Measurements from ENCODE around the gene PACRG.

PACRG gene

DNA sequence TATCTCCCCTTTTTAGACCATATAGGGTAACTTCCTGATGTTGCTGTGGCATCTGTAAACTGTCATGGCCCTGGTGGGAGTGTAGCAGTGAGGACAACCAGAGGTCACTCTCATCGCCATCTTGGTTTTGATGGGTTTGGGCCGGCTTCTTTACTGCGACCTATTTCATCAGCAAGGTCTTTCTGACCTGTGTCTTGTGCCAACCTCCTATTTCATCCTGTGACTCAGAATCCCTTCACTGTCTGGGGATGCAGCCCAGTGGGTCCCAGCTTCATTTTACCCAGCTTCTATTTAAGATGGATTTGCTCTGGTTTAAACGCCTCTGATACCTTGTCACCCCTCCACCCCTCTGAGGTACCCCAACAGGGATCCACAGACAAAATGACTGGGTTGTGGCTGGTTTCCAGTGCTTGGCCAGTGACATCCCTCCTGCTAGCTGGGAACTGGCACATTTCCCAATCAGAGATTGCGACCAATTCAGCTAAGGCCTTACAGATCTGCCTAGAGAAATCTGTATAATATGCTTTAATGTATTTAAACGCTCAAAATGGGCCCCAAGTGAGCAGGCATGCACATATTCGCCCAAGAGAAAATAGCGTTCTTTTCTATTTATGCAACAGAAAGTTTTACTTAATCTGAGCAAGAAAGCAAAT, 371.2 kb downstream of the PACRG start:
- DNase-seq = no peak

DNA sequence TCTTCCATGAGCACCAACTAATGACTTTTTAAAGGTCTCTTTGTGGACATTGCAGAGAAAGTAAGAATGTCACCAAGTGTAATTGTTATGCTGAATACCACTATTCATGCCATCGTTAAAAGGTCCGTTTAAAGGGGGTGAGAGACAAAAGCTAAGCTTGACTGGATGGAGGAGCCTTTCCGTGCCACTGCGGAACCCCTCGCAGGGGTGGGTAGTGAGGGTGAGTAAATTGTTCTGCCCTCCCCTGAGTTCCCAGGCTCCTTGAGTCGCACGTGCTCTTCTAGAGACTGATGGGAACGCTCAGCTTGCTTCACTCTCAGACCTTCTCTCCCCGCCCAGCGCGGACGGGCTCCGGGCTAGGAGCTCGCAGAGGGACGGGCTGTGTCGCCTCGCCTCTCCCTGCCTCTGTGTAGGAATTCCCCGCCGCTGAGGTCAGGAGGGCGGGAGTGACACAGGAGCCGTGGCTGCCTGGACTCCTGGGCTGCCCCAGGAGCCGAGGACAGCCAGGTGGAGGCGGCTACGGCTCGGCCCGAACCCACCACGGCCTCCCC, 371.9 kb downstream of the PACRG start:
- DNase-seq = no peak

DNA sequence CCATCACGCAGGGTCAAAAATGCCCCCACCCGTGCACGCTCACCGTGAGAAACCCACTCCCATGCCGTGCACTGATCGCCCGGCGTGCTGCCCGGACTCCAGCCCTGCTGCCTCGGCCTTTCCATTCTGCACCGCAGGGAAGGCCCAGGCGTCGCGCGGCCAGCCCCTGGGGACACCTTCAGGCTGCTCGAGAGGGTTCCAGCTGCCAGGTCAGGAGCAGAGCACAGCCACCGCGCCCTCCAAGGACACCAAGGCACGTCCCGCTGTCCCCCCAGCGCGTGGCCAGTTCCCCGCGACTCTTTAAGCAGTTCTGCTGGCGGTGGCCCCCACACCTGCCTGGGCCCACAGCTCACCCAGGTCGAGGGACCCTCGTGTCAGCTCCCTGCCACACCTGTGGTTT, 372.5 kb downstream of the PACRG start:
- DNase-seq = no peak

DNA sequence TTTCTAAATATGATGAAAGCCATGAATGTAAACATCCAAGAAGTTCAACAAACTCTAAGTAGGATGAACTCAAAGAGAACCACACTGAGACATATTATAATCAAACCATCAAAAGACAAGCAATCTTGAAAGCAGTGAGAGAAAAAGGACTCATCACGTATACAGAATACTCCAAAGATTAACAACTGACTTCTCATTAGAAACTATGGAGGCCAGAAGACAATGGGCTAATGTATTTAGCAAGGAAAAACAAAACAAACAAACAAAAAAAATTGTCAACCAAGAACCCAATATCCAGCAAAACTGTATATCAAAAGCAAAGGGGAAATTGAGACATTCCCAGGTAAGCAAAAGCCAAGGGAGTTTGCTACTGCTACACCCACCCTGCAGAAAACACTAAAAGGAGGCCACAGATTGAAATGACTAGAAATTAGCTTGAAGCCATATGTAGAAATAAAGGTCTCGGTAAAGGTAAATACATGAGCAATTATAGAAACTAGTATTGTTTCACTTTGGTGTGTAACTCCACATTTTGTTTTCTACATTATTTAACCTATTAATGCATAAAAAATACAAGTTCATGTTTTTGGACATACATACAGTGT, 385.7 kb downstream of the PACRG start:
- DNase-seq = no peak

DNA sequence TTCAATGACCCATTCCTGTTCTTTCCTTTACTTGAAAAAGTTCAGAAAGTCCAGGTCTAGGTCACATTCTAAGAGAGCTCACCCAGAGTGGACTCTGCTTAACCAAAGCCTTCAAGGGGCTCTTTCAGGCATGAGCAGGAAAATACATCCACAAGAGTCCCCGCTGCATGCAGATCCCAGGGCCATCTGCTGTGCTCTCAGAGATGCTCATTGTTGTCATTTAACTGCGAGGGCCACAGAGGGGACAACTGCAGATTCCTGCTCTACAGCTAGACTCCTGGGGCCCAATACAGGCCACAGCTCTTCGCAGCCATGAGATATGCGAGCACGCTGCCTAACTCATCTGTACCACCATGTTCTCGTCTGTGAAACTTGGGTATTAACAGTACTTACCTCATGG, 391.2 kb downstream of the PACRG start:
- no peak for DNase-seq

DNA sequence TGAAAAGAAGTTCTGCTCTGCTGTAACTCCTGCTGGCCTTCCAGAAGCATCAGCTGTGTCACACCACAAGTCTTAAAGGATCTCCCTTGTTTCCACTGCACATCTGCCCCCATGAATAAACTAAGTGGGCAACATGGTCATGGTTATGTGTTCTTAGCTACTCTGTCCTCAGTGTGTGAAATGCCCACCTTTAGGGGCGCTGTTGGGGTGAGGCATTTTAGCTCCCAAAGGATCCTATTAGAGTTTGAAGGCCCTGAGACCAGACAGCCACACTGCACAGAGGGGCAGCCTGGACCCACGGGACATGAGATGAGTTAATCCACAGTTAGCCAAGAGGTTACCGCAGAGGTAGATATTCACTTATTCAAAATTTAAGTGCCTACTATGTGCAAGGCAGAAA, 392.4 kb downstream of the PACRG start:
- DNase-seq = no peak

DNA sequence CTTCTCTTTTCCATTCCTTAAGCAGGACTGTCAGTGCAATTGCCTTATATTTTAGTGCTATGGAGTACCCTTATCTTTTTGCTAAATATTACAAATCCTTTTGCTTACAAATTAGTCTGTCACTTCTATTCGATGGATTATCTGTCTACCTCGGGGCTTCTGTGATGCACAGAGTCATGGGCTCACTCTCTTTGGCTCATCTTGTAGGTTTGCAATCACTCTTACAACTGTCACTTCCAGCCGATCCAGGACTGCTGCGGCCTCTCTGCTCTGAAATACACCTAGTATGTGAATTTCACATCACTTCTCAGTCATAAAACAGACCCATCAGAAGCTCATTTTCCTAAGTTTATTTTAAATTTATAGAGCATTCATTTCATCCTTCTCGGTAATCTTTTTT, 393.5 kb downstream of the PACRG start:
- no peak for DNase-seq

DNA sequence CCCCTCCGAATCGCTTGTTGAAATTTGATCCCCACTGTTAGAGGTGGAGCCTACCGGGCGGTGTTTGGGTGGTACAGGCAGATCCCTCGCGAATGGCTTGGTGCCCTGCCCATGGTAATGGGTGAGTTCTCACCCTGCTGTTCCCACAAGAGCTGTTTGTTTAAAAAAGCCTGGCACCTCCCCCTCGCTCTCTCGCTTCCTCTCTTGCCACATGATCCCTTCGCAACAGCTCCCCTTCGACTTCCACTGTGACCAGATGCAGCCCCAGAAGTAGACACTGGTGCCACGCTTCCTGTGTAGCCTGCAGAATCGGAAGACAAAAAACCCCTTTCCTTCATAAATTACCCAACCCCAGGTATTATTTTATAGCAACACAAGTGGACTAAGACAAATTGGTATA, 394.6 kb downstream of the PACRG start:
- DNase-seq = no peak

DNA sequence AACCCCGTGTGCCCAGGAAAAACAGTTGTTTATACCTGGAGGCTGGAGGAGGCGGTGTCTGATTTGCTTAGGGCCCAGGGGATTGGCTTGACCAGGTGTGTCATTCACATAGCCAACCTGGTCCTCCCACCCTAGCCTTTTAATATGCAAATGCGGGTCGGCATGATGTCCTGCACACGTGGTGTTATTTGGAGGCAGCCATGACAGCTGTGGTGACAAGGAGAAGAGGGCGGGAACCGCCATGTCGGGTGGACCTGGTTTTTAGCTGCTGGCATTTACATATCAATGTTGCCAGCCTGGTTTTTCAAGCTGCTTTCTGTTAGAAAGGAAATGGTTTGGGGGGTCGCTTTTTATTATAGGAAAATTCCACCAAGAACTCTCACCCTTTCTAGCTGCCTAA, 395.3 kb downstream of the PACRG start:
- DNase-seq = no peak

DNA sequence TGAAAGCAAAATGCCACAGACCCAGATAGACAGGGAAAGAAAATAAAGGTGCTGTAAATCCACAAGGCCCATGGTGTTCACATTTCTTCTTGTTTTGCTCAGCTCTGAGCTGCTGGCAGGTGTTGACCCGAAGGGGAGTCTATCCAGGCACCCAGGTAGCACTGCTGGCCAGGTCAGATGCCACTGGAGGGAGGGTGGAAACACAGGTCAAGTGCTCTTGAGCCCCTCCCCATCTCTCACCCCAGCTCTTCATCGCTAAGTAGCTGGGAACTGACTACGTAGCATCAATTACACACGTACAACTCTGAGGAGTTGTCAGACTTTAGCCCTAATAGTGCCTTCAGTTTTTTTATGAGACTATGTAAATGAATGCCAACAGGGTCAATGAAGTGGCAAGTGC, 399.0 kb downstream of the PACRG start:
- DNase-seq = no peak

DNA sequence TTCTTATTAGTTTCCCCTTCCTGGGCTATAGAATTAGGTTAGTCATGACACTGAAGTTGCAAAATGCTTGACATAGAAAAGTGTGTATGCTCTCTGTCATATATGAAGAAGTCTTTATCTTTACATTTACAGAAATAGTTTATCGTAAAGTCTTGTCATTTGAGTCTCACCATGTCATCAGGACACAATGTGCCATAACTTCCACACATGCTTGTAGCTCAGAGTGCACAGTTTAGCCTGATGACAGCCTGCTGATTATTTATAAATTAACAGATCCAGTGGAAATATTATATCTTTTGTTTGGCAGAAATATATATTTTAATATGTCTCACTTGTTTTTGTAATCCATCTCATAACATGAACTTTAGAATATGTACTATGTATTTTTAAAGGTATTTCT, 399.8 kb downstream of the PACRG start:
- no peak for DNase-seq

DNA sequence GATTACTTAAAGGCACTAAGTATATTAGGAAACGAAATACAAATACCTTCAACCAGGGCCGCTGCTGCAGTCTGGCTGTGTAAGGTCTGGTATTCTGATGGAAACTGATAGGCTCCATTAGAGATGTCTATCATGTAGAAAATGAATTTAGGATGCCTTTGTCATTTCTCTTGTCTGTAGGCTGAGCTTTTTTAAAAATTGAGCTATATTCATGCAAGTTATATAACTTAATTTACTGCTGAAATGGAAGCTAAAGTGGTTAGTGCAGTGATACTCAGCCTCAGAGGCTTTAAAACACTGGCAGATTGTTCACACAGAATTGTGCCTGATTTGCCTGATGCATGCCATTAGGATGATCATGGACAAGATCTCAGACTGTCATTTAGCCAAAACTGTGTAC, 400.6 kb downstream of the PACRG start:
- DNase-seq = no peak

DNA sequence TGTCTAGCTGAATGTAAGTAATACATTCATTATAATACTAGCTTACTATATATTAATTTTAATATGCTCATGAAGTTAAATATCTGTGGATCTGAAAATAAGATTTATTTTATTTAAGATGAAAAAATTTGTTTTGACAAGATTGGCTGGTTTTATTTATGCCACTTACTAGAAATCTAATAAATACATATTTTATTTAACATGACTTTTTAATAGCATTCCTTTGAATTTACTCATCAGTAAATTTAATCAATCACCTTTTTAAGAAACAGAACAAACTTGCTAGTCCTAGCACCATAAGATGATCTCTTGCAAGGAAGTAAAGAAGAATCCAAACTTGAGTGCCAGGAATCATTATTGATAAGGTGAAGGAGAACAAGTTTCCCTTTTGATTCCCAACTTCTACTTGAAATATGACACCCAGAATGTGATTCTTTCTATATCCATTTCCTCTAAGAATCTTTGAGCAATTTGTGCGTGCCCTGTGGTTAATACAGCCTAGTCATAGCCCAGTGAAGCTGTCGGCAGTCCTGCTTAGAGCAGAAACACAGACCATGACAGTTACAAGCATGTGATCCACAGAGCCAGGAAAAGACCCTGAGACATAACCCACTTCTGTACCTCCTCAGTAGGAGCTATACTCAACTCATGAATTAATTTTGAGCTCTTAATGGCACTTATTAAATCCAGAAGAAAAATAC, 404.4 kb downstream of the PACRG start:
- no peak for DNase-seq

DNA sequence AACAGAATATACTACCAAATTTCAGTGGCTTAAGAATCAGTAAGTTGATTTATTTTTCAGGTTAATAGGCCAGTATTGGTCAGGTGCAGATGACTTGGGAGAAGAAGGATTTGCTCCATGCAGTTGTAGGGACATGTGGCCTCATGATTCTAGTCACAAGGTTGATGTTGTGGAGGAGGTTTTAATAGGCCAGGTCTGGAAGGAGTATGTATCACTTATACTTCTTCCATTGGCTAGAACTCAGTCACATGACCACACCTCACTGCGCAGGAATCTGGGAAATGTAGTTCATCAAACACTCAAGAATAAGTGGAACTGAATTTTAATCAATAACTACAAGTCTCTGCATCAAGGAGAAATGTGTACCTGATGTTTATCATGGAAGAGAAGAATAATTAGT, 405.2 kb downstream of the PACRG start:
- no peak for DNase-seq

DNA sequence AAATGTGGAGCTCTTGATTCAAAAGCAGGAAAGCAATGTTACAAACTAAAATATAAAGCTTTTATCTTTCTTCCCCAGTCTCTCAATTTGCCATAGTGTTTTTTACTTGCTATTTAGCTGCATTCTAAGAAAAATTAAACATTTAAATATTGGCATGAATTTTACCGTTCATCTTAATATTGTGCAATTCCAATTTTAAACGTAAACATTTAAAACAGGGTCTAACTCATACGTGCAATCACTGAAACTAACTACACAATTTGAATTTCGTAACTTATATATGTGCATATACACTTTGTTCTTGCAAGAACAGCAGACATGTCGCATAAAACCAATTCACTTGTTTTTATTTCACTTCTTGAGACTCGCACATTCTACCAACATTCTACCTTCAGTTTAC, 405.9 kb downstream of the PACRG start:
- DNase-seq = no peak

DNA sequence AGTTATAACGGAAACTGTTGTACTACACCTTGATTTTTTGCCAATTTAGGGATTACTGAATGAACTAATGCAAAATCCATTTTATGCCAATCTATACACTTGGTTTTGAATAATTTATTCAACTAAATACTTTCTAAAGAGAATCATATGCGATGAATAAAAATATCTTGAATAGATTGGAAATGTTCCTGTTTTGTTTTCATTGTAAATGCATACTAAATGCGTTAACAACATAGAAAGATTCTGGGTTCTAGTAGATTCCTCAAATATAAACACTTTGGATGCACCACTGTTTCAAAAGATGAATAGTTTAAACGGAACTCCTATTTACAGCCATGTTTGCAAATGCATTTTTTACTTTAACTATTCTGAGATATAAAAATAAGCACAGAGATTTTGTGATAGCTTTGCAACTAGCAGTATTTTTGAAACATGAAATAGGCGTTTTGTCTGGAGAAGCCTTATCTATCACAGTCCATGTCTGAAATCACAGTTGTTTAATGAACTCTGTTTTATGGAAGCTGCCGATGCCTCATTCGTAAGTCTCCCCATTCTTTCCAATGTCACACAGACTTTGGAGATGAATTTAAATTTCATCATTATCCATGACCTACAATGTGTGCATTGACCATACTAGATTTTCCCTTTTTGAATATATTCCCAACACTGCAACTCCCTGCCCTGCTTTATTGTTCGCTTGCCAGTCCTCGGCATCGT, 409.1 kb downstream of the PACRG start:
- DNase-seq = no peak

DNA sequence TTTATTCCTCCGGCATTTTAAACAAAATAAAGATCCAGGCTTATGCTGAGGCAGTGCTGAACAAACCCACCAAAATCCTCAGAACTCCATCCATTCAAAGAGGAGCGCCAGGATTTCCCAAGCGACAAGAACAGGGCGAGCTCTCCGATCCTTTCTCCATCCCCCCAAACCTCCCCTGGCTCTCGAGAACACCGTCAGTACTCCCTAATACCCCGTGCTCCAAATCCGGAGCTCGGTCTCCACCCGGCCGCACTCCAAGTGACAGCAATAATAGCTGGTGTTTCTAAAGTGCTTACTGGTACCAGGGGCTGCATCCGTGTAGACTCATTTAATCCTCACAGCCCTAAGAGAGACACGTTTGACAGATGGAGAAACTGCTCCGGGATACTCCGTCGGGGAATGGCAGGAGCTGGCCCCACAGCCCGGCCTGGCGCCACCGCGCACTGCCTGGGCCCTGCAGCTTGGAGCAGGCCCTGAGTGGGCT, 409.7 kb downstream of the PACRG start:
- DNase-seq = no peak

DNA sequence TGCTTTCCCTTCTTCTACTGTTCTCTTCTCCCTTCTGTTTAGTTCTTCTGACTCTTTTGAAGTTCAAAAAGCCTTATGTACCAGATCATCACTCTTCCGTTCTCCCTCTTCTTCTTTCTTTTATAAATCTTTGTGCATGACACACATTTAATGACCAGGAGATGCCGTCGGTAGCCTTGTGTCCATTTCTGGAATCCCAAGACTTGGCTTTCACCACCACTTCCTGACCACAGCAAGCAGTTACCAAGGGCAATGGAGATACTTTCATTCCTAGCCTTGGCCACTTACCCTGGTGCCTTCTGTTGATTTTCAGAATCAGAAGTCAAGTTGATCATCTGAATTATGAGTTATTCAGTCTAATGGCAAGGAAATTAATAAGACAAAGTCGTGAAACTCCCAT, 418.3 kb downstream of the PACRG start:
- no peak for DNase-seq

DNA sequence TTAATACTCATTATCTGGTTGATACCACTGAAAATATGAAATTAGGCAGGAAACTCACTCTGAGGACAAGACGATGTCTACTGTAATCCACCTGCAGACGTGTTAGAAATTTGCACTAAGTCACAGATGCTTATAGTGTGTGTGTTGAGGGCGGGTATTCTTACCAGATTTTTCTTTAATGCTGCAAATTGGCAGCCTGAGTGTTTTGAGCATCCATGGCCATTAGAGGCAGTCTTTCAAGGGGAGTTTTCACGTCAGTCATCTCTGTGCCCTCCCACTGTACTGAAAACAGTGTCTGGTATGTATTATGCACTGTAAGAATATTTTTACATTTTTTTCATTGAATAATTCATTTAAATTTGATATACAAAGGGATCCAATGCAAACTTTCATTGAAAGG, 420.2 kb downstream of the PACRG start:
- DNase-seq = no peak

DNA sequence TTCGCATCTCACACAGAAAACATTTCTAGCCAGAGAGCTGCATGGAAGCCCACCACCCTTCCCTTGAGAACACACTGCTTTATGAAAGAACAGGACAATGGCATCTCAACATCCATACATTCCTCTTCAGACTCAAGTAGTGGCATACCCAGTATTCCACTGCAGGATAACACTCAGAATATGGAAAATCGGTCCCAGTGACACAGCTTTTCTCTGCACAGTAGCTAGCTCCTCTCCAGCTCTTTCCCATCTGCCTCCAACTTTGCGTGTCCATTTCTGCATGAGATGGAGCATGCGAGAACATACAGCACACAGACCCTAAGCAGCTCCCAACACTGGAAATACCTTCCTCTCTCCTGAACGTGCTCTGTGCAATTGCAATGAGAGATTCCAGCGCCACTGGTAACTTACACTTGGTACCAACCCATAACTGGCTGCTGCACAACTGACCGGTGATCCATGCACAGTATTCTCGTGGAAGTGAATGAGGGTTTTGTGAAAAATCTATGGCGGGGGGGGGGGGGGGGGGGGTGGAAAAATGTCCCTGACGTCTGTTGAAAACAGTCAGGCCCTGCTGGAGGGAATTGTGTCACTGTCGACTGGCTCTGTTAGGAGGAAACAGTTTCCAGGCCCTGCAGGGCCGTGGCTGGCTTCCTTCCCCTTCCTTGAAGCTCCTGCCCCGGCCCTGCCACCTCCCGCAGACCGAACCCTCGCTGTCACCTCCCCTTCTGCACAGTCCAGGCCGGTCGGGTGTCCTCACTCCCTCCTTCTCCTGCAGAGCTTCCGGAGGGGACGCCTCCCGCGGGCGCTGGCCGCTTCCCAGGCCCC, 420.9 kb downstream of the PACRG start:
- no peak for DNase-seq

DNA sequence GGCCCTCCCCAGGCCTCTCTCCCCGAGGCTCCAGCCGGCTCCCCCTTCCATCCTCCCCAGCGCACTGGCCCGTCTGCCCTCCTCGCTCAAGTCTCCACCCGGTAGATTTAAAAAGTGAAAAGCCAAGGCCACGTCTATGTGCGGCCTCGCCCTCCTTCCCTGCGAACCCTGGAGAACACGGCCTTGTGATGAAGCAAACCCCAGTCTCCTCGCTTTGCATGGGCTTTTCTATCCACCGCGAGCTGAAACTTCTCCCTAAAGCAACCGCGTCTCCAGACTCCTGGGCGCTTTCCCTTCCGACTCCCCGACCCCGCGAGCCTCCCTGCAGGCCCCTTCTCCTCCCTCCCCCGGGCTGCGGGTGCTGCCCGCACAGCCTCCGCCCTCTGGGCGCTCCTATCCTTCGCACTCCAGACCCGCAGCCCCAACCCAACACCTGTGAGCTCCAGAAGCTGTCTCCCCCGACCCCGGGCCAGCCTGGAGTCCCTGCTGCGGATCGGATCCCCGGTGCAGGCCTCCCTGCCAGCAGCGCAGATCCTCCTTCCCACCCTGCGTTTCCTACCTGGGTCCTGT, 421.6 kb downstream of the PACRG start:
- DNase-seq = no peak

DNA sequence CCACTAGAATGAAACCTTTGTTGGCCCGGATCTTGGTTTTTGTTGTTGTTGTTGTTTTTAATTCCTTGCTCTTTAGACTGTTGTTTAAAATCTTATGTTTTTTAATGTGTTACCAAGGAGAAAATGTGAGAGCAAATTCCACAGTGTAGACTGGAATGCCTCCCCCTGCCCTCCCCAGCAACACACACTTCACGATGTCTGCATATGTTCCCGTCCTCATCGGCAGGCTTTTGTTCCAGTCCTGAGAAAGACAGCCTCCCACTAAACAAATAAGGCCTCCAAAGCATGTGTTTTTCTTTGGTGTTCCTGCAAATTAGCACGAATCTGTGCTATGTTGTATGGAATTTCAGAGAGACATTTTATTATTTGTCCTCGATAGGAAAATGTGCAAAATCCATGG, 423.4 kb downstream of the PACRG start:
- DNase-seq = no peak
